HFF-Myc (cell line): ENCODE data around the gene ZNF669.

ENCODE experiments used
- DNase-seq: peaks from one replicate; pipeline ENCODE4 v3.0.0-alpha.2; 2011; ENCODE audit warnings: low read depth; ENCODE audit errors: extremely low read depth
- H3K4me3 ChIP-seq: replicated peaks from 2 replicates; pipeline ENCODE4 v1.5.1; 2011; ENCODE audit warnings: low read depth, mild to moderate bottlenecking, control low read depth, low read length
- CTCF ChIP-seq: IDR thresholded peaks from 2 replicates; pipeline ENCODE4 v1.5.1; 2012; ENCODE audit warnings: mild to moderate bottlenecking, low read depth, low read length, control low read depth; ENCODE audit errors: missing control alignments

Gene ZNF669

DNA sequence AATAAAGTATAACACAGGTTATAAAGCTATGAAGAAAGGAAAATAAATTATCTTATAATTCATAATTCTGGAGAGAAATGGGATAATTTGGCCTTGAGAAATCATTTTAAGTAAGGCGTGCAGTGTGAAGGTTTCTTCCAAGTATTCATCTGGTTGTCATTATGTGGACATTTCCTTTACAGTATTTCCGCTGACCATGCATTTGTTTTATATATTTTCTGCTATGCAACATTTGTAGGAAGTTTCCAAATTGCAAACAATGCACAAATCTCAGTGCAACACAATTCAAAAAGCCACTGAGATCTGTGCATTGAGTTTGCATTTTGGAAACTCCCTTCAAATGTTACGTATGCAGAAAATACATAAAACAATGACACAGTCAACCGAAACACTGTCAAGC lies 43.4 kb downstream of the ZNF669 start:
- no peak for TF ChIP-seq CTCF
- no peak overlapping the region for H3K4me3 ChIP-seq
- DNase-seq = no peak

DNA sequence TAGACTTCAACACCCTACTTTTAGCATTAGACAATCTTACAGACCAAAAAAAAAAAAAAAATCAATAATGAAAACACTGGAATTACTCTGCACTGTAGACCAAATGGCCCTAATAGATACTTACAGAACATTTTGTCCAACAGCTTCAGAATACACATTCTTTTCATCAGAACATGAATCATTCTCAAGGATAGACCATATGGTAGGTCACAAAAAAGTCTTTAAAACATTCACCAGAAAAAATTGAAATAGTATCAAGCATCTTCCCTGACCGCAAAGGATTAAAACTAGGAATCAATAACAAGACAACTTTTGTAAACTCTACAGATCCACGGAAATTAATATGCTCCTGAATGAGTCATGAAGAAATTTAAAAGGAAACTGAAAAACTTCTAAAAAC lies 48.1 kb downstream of the ZNF669 start:
- no peak for DNase-seq
- TF ChIP-seq CTCF = no peak
- no peak overlapping the region for H3K4me3 ChIP-seq

- no peak for TF ChIP-seq CTCF
- DNase-seq = no peak
- no peak overlapping the region for H3K4me3 ChIP-seq
Observed at GRCh38 chr1:247054992-247055415, 49.2 kb downstream of the ZNF669 start.
